Left renal pelvis (tissue), 4 donors: Measurements from ENCODE around the gene MYNN. TPM values are rescaled to one million over a fixed set of nuclear protein-coding genes. Genes with fewer than 3 reads are reported as not detected.
"Not testable (repeated sequence)": the region's sequence is repeated elsewhere in the genome, so short reads cannot be mapped to it uniquely, and the experiment has no call there.

ENCODE experiments used
- DNase-seq, 4 donors: peaks; one replicate each; pipeline ENCODE4 v3.0.0-alpha.2; 2013; ENCODE audit warnings: low read depth in 4 of 4, low spot score in 3 of 4
- polyA plus RNA-seq, 4 donors: library from polyadenylated mRNA; unstranded; fragments of 120-200 nt; gene quantifications; one replicate each; pipeline ENCODE4 v1.2.1, GENCODE V29; 2013; ENCODE audit not compliant: insufficient read length in 4 of 4

Gene MYNN
- 10 to 100 TPM; 27.9 to 38.5 (median 31.0) TPM for polyA plus RNA-seq

GRCh38 chr3:169772897-169773816, at the start of gene MYNN:
Gene MYNN (plus strand): TSS chr3:169773396. CDS start chr3:169774296, 900 bp downstream.
- peak; percentile 84 to 87 (median 85) for DNase-seq

DNA sequence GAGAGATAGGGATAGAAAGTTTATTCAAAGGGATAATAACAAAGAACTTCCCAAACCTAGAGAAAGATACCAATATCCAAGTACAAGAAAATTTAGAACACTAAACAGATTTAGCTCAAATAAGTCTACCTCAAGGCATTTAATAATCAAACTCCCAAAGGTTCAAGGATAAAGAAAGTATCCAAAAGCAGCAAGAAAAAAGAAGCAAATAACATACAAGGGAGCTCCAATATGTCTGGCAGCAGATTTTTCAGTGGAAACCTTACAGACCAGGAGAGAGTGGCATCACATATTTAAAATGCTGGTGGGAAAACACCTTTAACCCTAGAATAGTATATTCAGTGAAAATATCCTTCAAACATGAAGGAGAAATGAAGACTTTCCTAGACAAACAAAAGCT, 41.3 kb upstream of the MYNN start:
- not testable (repeated sequence) for DNase-seq

DNA sequence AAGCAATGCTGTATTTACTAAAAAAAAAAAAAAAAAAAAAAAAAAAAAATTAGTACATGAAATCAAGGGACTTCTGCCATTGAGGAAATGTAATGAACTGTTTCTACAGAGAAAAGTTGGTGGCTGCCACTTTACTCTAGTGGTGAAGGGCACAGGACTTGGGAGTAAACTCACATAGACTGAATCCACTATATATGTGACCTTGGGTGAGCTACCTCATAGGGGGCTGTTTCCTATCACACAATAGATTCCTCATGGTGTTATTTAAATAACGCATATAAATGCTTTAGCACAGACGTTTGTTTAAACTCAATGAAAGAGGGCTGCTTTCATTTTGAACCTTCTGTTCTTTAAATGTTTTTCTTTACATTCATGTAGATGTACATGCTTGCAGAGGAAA, 34.1 kb upstream of the MYNN start:
- no peak for DNase-seq

DNA sequence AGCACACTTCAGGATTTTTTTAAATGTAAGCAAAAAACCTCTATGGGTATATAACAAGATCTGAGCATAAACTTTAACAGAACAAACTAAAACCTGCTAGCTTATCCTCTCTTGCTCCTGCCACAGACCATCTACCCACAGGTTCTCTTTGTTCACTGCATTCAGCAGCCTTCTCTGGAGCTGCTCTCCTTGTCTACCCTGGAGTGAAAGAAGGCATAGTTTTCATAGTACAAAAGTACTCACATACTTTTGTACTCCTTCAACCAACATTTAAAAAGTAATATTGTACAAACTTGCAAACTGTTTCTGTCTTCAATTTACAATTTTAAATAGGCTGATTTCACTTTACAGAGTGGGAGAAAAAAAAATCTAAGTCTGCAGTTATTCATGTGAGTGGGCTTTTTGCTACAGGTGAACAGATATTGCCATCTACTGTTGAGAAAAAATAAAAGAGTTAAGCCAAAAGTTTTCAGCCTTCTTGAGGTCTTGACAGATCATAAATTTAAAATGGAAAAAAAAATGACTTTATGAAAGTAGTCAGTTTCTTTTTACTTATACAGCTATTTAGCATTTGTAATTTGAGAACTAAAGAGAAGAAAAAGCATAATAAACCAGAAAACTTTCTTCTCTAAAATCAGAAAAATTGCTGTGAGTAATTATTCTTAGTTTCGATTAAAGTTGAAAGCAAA, 28.7 kb upstream of the MYNN start:
- no peak for DNase-seq

DNA sequence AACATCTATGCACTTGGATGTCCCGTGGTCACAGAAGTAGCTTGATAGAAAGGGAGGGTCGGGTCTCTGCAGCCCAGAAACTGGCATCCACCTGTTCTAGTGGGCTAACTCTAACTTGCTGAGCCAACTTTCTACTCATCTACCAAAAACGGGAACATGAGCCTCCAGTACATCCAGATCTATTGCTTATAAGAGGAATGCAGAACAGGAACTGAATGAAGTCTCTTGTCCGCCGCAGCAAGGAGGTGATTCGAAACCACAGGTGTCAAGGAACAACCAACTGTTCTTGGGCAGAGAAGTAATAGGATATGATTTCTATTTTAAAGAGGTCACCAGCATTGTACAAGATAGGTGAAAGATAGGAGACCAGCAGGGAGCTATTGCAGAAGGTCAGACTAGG, 26.3 kb upstream of the MYNN start:
- DNase-seq = no peak

DNA sequence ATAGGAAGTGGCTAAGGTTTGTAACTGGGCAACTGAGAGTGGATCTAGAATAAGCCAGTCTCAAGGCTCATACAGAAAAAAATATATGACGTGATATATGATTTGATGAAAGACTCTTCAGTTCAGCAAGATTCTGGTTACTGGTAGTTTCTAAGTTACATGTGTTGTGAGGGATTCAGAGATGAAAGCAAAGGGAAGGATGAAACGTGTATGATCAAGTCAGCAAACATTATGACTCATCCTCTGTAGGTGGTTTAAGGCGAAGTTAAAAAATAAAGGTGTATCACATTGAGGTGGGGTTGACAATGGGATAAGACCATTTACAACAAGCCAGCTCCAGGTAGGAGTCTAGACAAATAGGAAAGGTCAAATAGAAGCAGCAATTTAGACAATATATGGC, 24.5 kb upstream of the MYNN start:
- no peak for DNase-seq

DNA sequence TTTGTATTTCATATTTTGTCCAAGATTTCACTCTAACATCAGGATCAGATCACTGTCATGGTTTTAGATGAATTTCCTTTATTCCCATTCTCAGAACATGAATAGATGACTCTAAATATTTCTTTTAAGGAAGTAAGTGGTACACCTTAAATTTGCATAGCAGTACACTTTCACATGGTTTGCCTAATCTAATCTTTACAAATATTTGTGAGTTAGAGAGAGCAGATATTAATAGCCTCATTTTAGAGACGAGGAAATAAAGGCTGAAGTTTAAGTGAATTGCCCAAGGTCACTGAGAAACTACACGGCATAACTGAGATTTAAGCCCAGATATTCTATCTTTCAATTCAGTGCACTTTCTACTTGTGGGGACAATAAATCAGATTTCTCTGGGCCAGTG, 22.5 kb upstream of the MYNN start:
- no peak for DNase-seq

DNA sequence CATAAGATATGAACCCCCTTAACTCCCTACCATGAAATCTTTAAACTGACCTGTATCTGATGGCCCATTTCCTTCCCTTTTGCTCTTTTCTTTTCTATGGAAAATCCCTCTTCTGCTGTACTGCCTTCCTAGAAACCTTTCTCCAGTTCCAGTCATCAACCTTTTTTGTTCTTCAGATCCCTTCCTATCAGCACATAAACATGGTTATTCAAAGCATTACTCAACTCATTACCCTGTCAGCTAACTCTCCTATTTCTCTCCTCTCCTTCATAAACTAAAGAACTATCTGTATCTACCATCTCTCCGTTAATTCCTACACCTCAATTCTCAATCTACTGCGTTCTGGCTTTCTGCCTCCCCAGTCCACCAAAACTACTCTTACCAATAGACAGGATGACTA, 21.3 kb upstream of the MYNN start:
- no peak for DNase-seq

DNA sequence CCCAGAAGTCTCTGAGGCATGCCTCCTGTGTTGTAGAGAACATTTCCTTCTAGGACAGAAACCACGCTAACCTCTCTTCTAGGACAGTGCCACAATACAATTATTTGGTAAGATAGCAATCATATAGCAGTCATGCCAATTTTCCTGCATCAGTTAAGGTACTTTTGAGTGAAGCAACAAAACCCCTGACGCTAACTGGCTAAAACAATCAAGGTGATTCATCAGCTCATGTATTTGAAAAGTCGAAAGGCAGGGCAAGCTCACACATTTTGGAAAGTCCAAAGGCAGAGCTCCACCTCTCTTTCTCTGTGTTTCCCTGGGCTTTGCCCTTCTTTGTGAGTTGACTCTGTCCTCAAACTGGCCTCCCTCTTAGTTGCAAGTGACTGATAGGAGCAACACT, 18.5 kb upstream of the MYNN start:
- no peak for DNase-seq

DNA sequence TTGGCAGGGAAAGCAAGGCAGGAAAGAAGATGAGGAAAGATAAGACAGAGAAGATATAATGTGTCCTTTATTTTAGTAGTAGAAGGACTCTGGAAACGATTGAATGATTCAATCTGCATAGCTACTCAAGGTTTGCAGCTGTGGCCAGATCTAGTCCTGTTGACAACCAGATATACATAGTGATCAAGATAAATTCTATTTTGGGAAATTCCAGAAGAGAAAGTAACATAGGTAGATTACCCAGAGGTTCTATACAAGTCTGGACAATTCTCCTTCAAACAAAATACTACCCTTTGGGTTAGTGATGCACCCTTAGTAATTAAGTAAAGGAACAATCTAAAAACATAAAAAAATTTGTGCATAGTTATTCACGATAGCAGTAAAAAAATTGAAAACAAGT, 17.7 kb upstream of the MYNN start:
- no peak for DNase-seq

DNA sequence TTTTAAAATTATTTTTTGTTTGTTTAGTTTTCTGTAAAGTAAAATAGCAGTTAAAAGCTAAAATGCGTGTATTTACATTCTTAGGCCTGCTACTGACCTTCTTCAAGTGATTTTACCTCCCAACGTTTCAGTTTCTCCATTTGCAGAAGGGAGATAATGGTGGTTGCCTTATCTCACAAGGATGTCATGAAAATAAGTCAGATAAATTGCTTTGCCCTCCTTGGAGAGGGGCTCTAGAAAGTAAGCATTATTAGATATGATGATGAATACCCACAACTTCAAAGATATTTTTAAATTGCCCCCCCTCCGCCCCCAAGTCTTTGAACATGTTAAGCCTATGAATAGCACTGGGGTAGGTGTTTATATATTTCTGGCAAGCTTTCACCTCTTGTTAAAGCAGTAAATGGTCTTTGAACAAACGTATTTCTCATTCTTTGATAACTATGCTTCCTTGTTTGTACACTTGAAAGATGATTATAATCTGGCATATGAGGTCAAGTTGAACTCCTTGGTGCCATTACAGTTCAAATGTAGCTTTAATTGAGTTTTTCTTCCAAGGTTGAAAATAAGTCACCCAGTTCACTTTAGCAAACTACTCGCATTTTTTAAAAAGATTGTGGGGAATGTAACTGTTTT, 14.7 kb upstream of the MYNN start:
- DNase-seq = no peak

GRCh38 chr3:169759256-169759655, 13.9 kb upstream of the MYNN start:
- no peak for DNase-seq

- no peak for DNase-seq
Observed at GRCh38 chr3:169760479-169760878, 12.7 kb upstream of the MYNN start.

DNA sequence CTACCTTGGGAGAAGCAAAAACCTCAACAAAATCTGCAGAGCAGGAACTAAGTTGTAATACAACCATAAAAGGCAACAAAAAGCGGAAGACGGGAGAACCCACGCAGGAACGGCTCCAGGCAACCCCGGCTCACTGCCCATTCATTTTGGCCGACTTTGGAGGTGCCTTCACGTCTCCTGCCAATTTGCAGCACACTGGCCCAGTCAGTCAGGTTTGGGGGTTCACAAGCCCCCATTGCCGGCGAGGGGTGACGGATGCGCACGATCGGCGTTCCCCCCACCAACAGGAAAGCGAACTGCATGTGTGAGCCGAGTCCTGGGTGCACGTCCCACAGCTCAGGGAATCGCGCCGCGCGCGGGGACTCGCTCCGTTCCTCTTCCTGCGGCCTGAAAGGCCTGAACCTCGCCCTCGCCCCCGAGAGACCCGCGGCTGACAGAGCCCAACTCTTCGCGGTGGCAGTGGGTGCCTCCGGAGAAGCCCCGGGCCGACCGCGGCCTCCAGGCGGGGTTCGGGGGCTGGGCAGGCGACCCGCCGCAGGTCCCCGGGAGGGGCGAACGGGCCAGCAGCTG, 8.8 kb upstream of the MYNN start:
- peak in 1 of 4 donors; percentile 43 for DNase-seq

DNA sequence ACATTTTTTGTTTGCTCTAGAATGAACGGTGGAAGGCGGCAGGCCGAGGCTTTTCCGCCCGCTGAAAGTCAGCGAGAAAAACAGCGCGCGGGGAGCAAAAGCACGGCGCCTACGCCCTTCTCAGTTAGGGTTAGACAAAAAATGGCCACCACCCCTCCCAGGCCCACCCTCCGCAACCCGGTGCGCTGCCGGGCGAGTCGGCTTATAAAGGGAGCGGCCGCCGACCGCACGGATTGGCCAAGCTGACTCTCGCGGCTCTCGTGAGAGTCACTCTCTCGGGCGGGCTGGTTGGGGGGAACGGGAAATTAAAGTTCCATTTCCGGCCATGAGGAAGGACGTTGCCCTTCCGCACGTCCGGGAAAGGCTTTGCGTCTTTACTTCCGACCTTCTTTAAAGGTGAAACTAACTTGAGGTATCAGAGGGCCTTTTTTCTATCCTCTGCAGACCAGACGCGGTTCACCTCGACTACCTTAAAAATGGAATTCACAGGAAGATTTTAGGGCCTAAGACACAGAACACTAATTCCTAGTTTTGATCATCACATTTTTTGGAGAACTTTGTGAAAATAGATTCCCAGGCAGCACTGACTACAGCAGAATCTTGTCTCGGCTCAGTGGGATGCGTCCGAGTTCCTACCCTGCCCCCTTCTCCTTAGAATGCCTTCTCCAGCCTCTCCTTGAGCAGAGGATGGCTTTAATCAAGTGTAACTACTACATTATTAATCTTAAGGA, 8.1 kb upstream of the MYNN start, which contains the start of gene TERC:
TSS of gene TERC (minus strand) at position 179 of the 731 bp plus-strand sequence.
- peak; percentile 86 to 93 (median 90) for DNase-seq

DNA sequence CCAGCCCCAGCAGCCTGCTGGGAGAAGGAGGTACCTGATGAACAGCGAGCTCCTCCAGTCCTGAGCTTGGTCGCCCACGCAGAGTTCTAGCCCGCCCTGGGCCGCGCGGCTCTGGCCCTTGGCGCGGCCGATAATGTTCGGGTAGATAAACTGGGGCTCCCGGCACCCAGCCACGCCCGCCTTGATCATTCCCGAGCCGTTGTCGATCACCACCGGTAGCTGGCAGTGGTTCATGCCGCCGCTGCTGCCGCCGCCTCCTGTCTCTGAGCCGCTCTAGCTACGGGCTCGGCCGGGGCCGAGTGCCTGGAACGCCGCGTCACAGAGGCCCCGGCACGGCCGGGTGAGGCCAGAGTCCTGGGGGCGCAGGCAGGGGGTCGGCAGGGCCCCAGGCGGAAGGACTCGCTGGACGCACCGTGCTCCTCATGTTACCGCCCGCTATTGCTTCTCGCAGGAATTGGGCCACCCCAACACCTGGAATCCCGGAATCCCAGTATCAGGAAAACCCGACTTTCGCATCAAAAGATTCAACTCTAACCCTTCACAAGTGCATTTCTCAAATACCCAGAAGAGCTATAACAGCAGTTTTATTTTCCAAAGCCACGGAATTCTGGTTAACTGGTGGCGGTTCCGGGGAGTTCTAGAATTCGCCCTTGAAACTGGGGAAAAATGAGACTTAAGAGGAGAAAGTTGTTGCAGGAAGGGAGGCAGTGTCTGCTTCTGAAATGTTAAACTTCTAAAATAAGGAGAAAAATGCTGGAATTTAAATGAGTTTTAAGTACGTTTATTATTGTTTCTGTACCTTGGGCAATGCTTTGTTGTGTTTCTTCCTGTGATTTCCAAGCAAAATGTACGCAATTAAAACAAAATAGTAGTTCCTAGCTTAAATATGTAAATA, 3.7 kb upstream of the MYNN start, which contains the start of gene ACTRT3:
TSS of gene ACTRT3 (minus strand) at position 275 of the 895 bp plus-strand sequence. CDS start at position 234, 41 bp downstream.
- peak; percentile 44 to 61 (median 57) for DNase-seq

- DNase-seq = peak; percentile 85 to 87 (median 86)
Observed at GRCh38 chr3:169771497-169772304, 1.5 kb upstream of the MYNN start.

GRCh38 chr3:169772305-169772896, 795 bp upstream of the MYNN start:
- DNase-seq = peak; percentile 74 to 83 (median 77)
